ENCODE results near the gene OLFM1.

Gene OLFM1

DNA sequence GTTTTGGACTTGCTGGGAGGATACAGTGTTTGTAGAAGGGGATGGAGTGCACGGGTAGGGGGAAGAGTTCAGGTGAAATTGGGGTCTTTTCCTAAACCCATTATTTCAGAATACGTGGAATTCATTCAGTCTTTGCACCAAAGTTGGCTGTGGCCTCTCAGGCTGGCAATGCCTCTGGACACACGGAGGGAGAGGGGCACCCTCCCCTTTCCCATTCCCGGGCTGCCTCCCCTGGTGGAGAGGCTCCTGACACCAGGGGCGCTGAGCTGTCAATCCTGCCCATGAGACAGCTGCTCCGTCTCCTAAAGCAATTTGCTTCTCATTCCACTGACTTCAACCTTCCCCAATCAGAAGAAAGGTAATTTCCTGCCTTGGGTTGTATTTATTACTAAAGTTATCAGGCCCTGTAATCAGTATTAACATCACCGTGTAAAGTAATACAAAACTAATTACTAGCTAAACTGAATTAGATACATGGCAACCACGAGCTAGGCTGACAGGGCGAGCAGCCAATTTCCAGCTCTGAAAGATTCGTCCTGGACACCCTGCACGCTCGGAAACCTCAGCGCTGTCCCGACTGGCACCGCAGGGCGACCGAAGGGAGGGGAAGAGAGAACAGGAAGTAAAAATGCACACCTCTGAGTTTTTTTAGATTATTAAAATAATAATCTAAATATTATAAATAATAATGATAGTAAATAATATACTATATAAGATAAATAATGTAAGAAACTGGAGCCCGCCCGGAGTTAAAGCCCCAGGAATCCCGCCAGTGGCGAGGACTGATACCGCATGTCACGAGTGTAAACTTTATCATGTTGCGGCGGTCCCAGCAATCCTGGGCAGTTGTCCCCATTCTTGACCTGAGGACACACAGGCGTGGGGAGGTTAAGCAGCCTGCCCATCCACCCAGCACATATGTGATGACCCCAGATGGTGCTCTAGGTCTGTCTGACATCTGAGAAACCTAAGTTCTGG, 6.9 kb upstream of the OLFM1 start:
- TF ChIP-seq, protein P1, sequence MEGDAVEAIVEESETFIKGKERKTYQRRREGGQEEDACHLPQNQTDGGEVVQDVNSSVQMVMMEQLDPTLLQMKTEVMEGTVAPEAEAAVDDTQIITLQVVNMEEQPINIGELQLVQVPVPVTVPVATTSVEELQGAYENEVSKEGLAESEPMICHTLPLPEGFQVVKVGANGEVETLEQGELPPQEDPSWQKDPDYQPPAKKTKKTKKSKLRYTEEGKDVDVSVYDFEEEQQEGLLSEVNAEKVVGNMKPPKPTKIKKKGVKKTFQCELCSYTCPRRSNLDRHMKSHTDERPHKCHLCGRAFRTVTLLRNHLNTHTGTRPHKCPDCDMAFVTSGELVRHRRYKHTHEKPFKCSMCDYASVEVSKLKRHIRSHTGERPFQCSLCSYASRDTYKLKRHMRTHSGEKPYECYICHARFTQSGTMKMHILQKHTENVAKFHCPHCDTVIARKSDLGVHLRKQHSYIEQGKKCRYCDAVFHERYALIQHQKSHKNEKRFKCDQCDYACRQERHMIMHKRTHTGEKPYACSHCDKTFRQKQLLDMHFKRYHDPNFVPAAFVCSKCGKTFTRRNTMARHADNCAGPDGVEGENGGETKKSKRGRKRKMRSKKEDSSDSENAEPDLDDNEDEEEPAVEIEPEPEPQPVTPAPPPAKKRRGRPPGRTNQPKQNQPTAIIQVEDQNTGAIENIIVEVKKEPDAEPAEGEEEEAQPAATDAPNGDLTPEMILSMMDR (IDR thresholded peaks at IDR 0.05; ENCODE audit: insufficient read depth, low read length) = no peak
- TF ChIP-seq SPI1 (IDR thresholded peaks at IDR 0.05; ENCODE audit: borderline replicate concordance, low read depth) (no peak), GABPA (IDR thresholded peaks at IDR 0.05; ENCODE audit: low read depth) (no peak), POLR2AphosphoS5 (IDR thresholded peaks at IDR 0.05; ENCODE audit: low read depth) (no peak)
- TF ChIP-seq, protein P2, sequence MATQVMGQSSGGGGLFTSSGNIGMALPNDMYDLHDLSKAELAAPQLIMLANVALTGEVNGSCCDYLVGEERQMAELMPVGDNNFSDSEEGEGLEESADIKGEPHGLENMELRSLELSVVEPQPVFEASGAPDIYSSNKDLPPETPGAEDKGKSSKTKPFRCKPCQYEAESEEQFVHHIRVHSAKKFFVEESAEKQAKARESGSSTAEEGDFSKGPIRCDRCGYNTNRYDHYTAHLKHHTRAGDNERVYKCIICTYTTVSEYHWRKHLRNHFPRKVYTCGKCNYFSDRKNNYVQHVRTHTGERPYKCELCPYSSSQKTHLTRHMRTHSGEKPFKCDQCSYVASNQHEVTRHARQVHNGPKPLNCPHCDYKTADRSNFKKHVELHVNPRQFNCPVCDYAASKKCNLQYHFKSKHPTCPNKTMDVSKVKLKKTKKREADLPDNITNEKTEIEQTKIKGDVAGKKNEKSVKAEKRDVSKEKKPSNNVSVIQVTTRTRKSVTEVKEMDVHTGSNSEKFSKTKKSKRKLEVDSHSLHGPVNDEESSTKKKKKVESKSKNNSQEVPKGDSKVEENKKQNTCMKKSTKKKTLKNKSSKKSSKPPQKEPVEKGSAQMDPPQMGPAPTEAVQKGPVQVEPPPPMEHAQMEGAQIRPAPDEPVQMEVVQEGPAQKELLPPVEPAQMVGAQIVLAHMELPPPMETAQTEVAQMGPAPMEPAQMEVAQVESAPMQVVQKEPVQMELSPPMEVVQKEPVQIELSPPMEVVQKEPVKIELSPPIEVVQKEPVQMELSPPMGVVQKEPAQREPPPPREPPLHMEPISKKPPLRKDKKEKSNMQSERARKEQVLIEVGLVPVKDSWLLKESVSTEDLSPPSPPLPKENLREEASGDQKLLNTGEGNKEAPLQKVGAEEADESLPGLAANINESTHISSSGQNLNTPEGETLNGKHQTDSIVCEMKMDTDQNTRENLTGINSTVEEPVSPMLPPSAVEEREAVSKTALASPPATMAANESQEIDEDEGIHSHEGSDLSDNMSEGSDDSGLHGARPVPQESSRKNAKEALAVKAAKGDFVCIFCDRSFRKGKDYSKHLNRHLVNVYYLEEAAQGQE (IDR thresholded peaks at IDR 0.05; ENCODE audit: insufficient replicate concordance, low read depth) = no peak
- Histone ChIP-seq H3K27ac (replicated peaks) (no peak overlapping the region), H3K4me3 (replicated peaks; ENCODE audit: insufficient read depth, low read length) (no peak overlapping the region), H3K27me3 (ENCODE audit: insufficient read depth, poor library complexity, severe bottlenecking) (peaks cover 13% of the 10 kb centered on the region)
- DNase-seq (ENCODE audit: low read depth in 1 of 2, low spot score in 1 of 2) = no peak

DNA sequence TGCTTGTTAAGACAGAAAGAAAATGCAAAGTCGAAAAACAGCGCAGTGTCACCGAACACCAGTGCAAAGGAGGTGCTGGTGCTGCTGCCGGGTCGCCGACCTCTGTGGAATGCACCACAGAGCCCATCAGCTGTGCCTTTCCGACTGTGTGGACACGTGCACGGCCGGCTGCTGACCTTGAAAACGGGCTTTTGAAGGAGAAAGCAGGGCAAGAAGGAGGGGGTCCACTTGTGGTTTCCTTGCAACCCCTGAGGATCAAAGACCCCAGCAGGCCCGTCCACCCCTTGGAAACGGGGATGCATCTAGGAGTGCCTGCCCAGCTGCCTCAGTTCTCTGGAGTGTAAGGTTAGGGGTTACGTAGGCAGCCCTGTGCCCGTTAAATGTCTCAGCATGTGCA, 6.2 kb upstream of the OLFM1 start:
- peaks cover 16% of the 10 kb centered on the region for H3K27me3 ChIP-seq (ENCODE audit: insufficient read depth, poor library complexity, severe bottlenecking)

DNA sequence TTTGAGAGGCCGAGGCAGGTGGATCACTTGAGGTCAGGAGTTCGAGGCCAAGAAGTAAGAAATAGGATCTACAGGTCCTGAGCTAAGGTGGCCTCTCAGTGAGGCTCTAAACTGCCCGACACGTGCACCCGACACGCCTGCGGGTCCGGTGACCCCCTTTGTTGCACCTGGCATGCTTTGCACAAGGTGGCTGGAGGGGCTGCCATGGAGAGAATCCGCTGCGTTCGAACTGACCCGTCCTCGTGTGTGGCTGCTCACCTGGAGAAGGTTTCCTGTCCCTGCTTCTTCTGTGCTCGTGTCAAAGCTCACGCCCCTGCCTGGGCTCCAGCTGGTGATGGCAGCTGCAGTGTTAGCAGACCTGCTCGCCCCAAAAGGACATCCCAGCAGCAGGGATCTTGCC, 5.7 kb upstream of the OLFM1 start:
- DNase-seq (ENCODE audit: low read depth in 1 of 2, low spot score in 1 of 2) = no peak
- Histone ChIP-seq H3K27ac (replicated peaks) (no peak overlapping the region), H3K4me3 (replicated peaks; ENCODE audit: insufficient read depth, low read length) (no peak overlapping the region), H3K27me3 (ENCODE audit: insufficient read depth, poor library complexity, severe bottlenecking) (peaks cover 18% of the 10 kb centered on the region)
- TF ChIP-seq SPI1 (IDR thresholded peaks at IDR 0.05; ENCODE audit: borderline replicate concordance, low read depth) = no peak
- TF ChIP-seq, protein P2 (IDR thresholded peaks at IDR 0.05; ENCODE audit: insufficient replicate concordance, low read depth) = no peak
- TF ChIP-seq GABPA (IDR thresholded peaks at IDR 0.05; ENCODE audit: low read depth) = no peak
- TF ChIP-seq, protein P1 (IDR thresholded peaks at IDR 0.05; ENCODE audit: insufficient read depth, low read length) = no peak
- no peak for TF ChIP-seq POLR2AphosphoS5 (IDR thresholded peaks at IDR 0.05; ENCODE audit: low read depth)

More for the DNA sequence above, 6.2 kb upstream of the OLFM1 start:
- Histone ChIP-seq H3K4me3 (replicated peaks; ENCODE audit: insufficient read depth, low read length) (no peak overlapping the region), H3K27ac (replicated peaks) (no peak overlapping the region)
- TF ChIP-seq, protein P2 (IDR thresholded peaks at IDR 0.05; ENCODE audit: insufficient replicate concordance, low read depth) = no peak
- DNase-seq (ENCODE audit: low read depth in 1 of 2, low spot score in 1 of 2) = no peak

Data from HL-60 (cell line).